ENCODE data around the gene RBSN.

- TF ChIP-seq CTCF (IDR thresholded peaks at IDR 0.05 in 4 of 5, conservative IDR thresholded peaks at IDR 0.05 in 1 of 5): no peak
- TF ChIP-seq POLR2A (IDR thresholded peaks at IDR 0.05): no peak
Observed at GRCh38 chr3:15040844-15041243, 58.1 kb downstream of the RBSN start.
